GM12874 (cell line): ENCODE results near the gene RFX2.

Source experiments
- TF ChIP-seq, protein P1 (sequence below): IDR thresholded peaks from 2 replicates; pipeline ENCODE4 v1.5.1; 2011; ENCODE audit warnings: low read depth, mild to moderate bottlenecking, control low read depth, low read length, moderate library complexity; ENCODE audit not compliant: insufficient read depth

The RFX2 gene

GRCh38 chr19:5985098-5985783 is 125.1 kb downstream of the RFX2 start:
- TF ChIP-seq, protein P1, sequence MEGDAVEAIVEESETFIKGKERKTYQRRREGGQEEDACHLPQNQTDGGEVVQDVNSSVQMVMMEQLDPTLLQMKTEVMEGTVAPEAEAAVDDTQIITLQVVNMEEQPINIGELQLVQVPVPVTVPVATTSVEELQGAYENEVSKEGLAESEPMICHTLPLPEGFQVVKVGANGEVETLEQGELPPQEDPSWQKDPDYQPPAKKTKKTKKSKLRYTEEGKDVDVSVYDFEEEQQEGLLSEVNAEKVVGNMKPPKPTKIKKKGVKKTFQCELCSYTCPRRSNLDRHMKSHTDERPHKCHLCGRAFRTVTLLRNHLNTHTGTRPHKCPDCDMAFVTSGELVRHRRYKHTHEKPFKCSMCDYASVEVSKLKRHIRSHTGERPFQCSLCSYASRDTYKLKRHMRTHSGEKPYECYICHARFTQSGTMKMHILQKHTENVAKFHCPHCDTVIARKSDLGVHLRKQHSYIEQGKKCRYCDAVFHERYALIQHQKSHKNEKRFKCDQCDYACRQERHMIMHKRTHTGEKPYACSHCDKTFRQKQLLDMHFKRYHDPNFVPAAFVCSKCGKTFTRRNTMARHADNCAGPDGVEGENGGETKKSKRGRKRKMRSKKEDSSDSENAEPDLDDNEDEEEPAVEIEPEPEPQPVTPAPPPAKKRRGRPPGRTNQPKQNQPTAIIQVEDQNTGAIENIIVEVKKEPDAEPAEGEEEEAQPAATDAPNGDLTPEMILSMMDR = no peak

GRCh38 chr19:5984600-5984999 is 125.7 kb downstream of the RFX2 start:
- TF ChIP-seq, protein P1 = no peak

GRCh38 chr19:5983367-5983955 is 126.8 kb downstream of the RFX2 start:
- TF ChIP-seq, protein P1 = no peak

DNA sequence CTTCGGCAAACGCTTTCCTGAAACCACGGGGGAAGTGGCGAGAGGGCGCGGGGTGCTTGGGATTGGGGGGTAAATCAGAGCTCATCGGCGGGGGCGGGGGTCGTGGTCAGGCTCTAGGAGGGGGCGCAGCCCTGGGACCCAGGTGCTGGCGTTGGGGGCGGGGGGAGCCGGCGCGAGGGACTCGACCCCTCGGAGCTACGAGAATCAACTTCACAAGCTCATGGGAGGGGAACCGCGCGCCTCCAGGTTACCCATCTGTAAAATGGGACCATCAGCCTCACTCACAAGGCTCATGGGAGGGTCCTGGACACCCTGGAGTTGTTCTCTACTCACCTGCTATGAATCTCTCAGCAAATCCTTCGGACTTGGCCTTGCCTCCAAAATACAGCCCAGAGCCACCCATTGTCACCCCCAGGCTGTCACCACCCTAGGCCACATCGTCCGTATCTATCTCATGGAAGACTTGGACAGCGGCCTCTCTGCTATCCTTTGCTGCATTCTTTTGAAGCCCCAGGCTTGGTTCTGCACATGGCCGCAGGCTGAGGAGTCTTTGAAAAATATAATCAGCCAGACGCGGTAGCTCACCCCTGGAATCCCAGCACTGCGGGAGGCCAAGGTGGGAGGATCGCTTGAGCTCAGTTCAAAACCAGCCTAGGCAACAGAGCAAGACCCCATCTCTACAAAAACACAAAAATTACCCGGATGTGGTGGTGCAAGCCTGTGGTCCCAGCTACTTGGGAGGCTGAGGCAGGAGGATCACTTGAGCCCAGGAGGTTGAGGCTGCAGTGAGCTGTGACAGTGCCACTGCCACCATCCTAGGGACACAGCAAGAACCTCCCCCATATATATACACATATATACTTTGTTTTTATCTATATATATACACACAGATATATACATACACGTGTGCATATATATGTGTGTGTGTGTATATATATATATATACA is 131.4 kb downstream of the RFX2 start:
- TF ChIP-seq, protein P1 = no peak

- TF ChIP-seq, protein P1 = no peak
Measured at GRCh38 chr19:5977785-5978605, 132.3 kb downstream of the RFX2 start, which contains the start of gene RANBP3. Gene RANBP3 (minus strand): TSS chr19:5978140. CDS start chr19:5978082, 58 bp downstream.

DNA sequence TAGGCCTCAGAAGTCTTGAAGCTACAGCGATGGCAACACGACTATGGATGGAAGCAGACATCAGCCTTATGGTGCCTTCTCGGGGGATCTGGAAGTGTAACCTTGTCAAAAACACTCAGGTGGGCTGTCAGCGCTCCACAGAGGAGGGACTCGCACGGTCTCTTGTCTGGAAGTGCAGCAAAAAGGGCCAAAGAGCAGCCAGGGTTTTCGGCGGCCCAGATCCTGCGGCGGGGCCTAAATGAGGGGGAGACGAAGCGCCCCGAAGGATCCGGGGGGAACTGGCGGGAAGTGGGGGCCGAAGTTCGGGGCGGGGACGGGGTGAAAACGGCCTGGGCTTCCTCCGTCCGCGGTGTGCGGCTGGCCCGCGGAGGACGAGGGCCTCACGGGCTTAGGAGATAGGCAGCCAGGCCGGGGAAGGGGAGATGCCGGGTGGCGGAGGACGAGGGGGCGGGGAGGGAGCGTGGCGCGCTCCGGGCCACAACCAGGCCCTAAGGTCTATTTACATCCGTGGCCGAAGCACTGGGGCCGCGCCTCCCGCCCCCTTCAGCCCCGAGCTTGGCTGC is 133.0 kb downstream of the RFX2 start:
- TF ChIP-seq, protein P1 = no peak
